HG02759 (cell line): Measurements from ENCODE around the gene CNR1.
A peak's percentile ranks its signal among the peaks of the same experiment; 100 is the strongest.
"Not testable (repeated sequence)": the region's sequence is repeated elsewhere in the genome, so short reads cannot be mapped to it uniquely, and the experiment has no call there.

Experiments
- ATAC-seq: cut with Tn5 transposase; IDR thresholded peaks from one replicate; pipeline ENCODE4 v1.9.1; 2021; ENCODE audit warnings: mild to moderate bottlenecking, moderate library complexity; ENCODE audit not compliant: unreplicated experiment

The CNR1 gene

DNA sequence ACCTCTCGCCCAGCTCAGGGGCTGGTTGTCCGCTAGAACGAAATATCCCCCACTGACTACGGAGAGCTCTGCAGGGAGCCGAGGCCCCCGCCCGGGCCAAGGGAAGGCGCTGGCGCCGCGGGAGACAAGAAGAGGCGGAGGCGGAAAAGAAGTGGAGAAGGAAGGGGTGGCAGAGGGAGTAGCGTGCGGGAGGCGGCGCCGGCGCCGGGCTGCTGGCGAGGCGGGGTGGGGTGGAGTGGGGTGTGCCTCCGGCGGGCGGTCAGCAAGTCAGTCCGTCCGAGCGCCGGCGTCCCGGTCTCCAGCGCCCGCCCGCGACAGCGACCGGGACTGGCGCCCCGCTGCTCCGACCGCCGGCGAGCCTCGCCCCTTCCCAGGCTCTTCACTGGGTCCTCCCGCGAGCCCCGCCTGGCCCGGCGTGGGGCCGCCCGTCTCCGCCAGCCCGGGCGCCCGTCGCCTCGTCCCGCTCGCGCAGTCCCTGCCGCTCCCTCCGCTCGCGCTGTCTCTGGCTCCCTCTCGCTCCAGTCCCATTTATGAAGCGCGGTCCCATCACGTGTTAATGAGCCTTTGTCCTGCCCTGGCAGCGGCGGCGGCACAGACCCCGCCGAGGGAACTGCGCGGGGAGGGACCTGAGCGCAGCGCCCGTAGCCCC is at the start of gene CNR1:
Gene CNR1, minus strand, starts transcription at position 504 of the 649 bp plus-strand sequence. CDS start 21,073 bp downstream, outside the sequence.
- peak; percentile 71 for ATAC-seq

DNA sequence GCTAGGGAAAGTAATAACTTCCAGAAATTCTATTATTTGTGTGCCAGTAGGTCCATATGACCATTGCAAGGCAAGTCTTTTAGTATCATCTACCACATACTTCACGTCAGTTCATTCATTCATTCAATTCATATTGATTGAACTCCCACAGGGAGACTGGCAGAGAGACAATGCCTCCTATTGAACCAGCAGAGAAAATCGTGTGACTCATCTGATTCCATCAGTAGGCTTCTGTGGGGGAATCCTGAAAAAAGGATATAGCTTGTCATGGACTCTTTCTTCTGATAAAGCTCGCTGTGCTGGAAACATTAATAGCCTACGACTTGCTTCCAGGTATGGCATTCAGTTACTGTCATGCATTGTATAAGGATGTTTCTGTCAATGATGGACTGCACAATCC is 45.3 kb upstream of the CNR1 start:
- no peak for ATAC-seq

DNA sequence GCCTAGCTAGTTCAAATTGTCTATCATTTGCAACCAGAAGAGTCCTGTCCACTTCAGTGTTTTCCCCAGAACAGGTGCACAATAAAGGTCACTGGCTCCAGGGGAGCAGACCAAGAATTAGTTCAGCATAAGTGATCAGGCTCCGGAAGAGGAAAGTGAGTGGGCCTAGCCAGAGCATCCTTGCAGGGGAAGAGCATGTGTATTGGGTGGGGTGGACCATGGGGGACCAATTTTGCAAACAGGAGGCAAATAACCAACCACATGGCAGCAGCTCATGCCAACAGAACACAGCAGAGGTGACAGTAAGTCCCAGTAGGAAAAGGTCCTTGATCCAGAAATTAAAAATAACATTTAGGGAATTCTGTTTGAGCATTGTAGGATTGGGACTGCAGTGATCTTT is 43.2 kb upstream of the CNR1 start:
- ATAC-seq: no peak

DNA sequence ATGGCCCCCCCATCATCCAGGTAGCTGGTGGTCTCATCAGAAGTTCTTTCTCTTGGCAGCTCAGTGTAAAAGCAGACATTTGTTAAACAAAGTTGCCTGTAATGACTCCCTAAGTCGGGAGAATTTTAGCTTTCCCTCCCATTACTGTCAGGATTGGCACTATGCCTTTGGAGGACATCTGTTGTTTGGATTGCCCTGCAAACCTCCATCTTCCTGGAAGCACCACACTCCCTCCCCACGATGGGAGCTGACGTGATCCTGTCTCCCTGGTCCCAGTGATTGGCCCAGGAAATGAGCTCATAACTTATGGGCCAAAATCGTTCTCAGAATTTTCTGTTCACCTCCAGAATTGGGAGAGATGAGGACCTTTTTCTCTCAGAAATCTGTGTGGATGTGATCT is 42.6 kb upstream of the CNR1 start:
- no peak for ATAC-seq

DNA sequence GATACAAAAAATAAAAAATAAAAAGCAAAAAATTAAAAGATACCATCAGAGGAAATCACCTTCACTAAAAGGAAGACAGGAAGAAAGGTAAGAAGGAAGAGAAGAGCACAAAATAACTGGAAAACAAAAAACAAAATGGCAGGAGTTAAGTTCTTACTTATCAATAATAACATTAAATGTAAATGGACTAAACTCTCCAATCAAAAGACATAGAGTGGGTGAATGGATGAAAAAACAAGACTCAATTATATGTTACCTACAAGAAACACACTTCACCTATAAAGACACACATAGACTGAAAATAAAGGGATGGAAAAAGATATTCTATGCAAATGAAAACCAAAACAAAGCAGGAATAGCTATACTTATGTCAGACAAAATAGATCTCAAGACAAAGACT is 35.6 kb upstream of the CNR1 start:
- not testable (repeated sequence) for ATAC-seq

DNA sequence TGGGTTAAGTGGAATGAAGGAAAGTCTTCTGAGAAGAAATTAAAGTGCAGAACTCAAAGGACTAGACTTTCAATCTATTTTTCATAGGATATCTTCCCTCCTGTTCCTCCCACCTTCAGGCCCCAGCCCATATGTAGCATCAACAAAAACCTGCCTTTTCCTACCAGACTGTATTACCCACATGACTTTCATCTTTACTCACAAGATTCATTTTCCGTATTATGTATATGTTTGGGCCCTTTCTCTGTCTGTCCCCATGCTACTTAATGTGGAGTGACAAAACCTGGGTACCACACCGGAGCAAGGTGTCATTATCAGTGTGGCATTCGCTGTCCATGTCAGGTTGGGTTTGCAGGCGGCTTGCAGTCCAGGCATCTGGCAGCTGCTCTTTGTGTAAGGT is 18.8 kb upstream of the CNR1 start:
- ATAC-seq: no peak

DNA sequence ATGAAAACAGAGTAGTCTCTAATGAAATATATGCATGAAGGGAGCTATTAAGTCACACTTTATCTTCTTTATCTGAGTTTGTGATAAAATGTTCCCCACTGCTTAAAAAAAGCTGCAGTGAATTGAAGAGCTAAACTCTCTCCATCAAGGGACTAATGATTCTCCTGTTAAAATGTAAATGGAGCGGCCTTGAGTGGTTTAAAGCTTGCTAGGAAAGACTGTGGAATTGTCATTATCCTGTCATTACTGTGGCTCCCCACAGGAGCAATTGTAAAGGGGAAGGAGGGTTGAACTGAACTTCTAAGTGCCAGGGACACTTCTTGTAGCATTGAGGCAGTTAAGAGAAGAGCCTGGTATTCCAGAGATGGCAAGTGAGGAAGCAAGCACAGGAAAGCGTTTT is 17.3 kb upstream of the CNR1 start:
- ATAC-seq: no peak

DNA sequence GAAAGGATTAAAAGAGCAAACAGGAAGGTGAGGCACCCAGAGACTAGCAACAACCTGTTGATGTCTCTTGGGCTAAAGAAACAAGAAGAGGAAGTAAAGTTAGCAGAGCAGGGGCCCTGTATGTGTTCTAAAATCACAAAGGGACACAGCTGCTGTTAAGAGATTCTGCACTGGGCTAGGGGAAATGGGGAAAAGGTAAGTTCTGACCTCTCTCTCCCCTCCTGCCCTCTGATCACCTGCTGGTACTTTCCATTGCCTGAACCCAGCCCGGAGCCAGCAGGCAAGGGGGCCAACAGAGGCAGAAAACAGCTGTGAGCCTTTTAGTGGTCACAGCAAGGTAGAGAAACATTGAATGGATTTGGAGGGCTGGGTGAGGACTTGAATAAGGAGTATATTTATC is 13.5 kb upstream of the CNR1 start:
- ATAC-seq: peak; percentile 72

DNA sequence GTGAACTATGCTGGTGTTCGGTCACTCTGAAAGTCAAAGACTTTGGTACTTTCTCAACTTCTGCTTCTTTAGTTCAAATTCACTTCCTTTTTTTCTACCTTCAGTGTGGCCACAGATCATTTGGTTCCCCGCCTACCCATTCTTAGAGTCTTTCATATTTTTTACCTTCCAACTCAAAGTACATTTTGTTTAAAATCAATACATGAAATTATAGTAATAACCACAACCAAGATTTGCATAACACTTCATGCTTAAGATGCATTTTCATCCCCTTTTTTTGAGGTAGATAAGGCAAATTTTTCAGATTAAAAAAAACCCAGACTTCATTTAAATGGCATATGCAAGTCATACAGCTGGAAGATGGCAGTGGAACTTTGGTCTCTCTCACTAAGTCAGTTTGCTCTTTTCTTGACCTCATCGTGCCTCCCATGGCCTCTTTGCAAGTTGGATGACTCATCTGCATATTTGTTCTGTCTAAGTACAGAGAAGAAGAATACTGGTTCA is 11.9 kb upstream of the CNR1 start:
- ATAC-seq: peak; percentile 60

DNA sequence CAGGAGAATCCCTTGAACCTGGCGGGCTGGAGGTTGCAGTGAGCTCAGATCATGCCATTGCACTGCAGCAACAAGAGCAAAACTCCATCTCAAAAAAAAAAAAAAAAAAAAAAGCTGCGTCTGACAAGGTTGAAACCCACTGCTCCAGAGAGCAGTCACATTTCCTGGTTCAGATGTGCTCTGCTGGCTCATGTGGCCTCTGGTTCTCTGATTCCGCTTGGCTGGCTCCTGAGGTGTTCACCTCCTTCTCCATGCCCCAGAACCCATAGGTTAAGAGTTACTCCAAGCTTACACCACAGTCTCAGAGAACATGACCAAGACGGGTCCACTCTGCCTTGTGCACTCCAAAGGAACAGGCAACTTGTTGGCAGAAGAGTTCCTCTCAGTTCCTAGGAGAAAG is 8.8 kb upstream of the CNR1 start:
- no peak for ATAC-seq

DNA sequence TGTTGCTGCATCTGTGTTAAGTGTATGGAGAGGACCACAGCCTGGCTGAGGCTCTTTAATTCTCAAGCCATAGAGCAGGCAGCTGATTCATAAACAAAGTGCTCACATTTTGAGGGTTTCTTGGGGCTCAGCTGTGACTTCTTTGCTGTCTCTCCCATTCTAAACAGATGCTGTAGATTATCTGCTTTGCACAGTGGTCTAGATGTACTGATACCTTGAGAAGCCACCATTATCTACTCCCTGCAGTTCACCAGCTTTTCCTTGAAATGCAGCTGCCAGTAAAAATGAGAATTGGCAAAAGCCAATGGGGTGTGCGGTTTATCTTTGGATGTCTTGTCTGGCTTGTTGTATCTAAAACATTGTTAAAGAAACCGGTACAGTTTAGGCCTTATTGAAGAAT is 5.2 kb upstream of the CNR1 start:
- no peak for ATAC-seq

DNA sequence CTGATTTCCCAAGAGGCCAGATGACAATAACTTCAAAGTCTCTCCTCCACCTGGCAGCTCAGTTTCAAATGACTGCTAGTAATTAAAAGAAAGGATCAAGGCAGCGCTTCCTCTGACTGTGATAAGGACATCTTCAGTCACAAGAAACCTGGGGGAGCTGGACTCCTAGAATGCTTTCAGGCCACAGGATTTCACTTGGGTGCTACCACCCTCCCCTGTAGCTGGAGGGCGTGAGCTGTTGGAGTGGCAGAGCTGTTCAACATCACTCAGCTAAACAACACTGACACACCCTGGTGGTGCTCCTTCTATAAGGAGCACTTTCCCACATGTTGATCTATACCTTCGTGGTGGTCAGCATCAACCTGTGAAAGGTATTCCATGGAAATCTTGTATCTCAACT is 2.2 kb upstream of the CNR1 start:
- no peak for ATAC-seq

DNA sequence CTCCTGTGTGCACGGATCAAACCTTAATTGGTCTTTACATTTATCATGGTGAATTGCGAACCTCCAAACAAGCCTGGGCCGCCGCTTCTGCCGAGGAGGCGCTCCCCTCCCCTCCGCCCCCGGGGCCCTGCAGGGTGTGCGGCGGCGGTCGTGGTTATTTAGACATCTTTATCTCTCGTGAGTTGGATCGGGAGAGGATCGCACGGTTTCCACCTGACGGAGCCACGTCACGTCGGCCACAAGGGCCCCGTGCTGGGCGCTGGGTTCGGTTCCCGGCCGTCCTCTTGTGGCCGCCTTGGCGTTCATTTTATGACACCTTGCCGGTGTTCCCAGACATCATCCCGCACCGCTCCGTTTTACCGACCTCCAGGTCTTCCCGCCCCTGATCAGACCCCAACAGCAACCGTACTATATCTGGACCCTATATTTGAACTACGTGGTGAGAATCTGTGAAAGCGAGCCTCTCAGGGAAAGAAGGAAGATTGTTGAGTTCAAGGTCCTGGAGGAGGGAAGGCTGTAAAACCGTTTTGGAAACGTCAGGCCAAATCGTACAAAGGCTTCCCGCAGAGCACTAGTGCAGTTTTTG is 1.3 kb upstream of the CNR1 start:
- peak; percentile 10 for ATAC-seq

DNA sequence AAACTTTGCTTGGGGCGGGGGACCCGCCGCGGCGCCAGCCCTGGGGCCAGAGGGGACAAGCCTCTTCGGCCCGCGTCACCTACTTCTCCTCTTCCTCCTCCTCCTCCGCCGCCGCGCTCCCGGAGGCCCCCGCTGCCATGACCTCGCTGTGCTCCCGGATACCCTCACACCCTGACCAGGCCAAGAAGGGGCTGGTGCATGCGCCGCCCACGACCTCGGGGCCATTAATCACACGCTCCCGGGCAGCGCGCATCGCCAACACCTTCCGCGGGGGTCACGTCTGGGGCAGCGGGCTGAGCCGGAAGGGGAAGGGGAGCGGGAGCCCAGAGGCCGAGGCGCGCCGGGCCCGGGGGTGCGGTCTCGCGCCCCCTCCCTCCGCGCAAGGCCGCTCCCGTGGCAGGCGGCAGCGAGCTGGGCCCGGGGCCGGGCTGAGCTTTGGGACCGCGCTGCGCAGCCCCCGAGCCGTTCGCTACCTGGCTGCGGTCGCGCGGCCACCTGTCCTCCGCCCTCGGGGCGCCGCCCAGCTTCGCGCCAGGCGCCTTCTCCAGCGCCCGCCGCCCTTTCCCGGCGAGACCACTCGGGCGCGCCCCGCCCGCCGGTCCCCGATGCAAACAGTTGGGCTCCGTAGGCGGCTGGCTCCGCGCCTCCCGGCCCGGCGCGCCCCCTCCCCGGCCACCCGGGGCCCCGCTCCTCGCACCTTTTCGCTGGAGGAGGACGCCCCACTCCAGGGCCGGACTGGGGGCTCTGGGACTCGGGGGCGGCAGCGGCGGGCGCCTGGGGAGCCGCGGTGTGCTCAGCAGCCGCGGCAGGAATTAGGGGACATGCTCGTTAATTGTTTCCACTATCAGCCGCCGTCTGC is 575 bp upstream of the CNR1 start:
- ATAC-seq: peak; percentile 43

DNA sequence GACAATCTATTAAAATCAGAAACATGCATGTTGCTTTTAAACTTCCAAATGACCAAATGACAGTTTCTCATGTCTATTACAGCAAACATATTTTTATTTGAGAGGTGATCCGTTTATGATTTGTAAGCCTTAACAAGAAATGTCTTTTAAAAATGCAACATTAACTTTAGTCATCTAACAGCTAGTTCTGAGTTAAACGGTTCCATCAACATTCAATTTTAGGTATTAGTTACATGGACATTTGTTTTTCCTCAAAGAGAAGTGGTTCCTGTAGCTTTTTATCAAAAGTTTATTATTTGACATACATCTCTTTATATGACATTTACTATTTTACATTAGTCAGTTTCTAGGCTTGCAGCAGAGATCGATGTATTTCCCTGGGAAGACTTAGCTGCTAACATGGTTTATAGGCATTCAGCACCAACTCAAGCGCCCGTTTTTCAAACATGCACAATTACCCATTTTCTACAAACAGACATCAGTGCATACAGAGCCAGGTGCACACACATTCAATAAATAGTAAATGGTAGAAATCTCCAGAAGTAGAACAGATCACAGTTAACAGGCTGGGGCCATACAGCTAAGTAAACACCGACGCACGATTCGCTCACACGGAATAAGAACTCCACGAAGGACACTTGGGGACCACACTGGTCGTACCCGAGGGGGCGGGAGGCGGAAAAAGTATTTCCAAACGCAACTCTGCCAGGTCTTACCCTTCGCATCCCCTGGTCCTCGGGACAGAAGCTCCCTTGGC is 882 bp downstream of the CNR1 start:
- peak; percentile 9 for ATAC-seq

DNA sequence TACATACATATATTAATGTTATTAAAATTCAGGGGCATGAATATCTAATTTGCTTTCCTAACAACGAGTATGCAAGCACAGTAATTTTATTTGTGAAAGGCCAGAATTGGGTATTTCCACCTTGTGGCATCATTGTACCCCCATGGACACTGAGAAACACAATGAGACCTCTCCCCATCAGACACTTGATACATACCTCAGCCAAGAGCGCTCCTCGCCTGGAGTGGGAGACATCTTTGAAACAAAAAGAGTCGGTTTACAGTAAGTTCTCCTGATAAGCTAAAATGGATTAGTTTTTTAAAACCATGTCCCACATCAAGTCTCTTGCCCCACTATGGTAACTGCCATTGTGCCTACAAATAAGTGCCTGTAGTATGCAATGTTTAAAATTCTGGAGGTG is 2.1 kb downstream of the CNR1 start:
- ATAC-seq: no peak

DNA sequence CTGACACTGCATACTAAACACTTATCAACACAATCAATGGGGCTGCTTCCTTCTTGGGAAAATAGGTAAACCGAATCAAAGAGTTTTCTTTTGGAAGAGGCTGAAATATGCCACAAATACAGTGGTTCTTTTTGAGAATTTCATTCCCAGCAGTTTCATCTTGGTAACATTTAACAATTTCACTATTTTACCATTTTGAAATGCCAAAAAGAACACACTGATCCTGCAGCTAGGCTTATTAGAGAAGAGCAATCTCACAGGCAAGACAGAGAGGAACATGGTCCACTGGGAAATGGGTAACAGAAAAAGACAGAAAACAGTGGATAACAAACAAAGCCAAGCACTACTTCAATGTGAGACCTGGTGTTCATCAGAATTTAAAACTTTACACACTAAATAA is 2.5 kb downstream of the CNR1 start:
- no peak for ATAC-seq

DNA sequence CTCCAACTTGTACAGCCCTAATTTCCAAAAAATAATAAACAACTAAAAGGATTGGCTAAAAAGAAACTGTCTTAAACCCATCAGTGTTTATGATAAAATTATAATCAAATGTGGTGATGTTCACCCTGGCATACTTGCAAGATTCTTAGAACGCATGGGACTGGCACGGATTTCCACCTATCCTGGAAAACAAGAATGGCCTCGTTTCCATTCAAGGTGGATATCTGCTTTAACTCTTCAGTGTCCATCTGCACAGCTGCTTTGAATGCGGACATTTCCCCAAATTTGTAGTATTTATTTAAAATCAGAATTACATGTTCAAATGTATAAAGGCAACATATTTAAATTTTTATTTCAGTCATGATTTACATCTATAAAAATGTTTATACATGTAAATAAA is 4.2 kb downstream of the CNR1 start:
- ATAC-seq: no peak

DNA sequence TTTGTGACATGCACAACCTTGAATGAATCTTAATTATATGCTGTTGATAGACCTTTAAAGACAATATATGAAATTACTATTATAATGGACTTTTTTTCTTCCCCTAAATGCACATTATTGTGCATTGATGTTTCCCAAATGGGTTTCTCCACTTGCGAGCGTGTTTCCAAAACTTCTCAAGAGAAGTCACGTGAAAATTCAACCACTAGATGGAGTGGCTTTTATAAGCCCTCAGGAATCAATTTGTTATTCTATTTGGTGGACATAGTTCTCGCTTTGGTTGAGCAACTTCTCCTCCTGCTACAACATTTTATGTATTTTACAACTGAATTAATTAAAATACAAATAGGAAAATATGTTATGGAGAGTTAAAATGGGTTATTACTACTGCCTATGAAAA is 9.0 kb downstream of the CNR1 start:
- ATAC-seq: no peak

DNA sequence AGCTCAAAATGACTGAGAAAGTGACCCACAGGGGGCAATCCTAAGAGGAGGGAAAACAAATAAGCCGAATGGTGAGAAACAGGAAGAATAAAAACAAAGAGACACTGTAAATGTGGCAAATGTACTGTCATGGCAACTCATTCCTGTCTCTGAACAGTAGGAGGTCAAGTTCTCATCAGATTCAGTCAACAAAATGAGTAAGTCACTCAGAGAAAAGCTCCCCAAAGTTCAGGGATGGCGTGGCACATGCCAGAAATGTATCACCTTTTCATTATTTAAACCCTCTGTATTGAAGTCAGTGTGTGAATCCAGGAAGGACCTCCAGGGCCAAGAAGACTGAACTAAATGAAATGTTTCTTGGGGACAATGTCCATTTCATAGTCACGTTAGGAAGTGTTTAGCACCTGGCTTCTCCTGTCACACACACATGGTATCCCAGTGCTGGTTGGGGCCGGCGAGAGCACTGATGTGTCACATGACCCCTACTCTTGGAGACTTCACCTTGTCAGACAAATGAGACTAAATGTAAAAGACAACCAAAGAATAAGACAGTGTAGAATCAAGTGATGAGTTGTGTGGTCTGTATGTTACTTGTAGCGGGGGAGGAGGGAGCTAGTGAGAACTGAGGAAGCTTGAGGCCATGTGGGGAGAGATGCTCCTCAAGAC is 20.7 kb downstream of the CNR1 start:
- no peak for ATAC-seq
